Measurements from ENCODE around the gene AIFM3.

DNA sequence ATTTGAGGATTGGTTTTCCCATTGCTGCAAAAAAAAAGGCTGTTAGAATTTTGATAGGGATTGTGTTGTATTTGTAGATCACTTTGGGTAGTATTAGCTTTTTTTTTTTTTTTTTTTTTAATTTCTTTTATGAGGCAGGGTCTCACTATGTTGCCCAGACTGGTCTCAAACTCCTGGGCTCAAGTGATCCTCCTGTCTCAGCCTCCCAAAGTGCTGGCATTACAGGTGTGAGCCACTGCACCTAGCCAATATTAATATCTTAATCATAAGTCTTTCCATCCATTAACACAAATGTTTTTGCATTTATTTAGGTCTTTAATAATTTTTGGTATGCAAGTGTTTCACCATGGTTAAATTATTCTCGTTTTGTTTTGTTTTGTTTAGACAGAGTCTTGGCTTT lies 23.0 kb upstream of the AIFM3 start:
- TF ChIP-seq, protein P1, sequence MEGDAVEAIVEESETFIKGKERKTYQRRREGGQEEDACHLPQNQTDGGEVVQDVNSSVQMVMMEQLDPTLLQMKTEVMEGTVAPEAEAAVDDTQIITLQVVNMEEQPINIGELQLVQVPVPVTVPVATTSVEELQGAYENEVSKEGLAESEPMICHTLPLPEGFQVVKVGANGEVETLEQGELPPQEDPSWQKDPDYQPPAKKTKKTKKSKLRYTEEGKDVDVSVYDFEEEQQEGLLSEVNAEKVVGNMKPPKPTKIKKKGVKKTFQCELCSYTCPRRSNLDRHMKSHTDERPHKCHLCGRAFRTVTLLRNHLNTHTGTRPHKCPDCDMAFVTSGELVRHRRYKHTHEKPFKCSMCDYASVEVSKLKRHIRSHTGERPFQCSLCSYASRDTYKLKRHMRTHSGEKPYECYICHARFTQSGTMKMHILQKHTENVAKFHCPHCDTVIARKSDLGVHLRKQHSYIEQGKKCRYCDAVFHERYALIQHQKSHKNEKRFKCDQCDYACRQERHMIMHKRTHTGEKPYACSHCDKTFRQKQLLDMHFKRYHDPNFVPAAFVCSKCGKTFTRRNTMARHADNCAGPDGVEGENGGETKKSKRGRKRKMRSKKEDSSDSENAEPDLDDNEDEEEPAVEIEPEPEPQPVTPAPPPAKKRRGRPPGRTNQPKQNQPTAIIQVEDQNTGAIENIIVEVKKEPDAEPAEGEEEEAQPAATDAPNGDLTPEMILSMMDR (IDR thresholded peaks at IDR 0.05; ENCODE audit: insufficient read depth, low read length, poor library complexity, severe bottlenecking): no peak
- TF ChIP-seq EZH2phosphoT487 (conservative IDR thresholded peaks at IDR 0.05; ENCODE audit: low read length): no peak

All from SU-DHL-6 (cell line).